ENCODE results near the gene RASSF3.

- TF ChIP-seq CTCF (conservative IDR thresholded peaks at IDR 0.05; ENCODE audit: low read length): no peak
- no peak for TF ChIP-seq EZH2phosphoT487 (IDR thresholded peaks at IDR 0.05; ENCODE audit: borderline replicate concordance, low read depth, low read length)
Observed at GRCh38 chr12:64595863-64596793, 14.2 kb upstream of the RASSF3 start.

All from OCI-LY7 (cell line).